Activated CD8-positive, alpha-beta memory T cell treated with anti-CD3 and anti-CD28 coated beads, Interleukin-2, amount 50 U/mL, for 24 hours (primary cell): ENCODE data around the gene BPIFB6.
"Not testable (repeated sequence)": the region's sequence is repeated elsewhere in the genome, so short reads cannot be mapped to it uniquely, and the experiment has no call there.

Experiments
- DNase-seq: peaks from one replicate; pipeline ENCODE4 v3.0.0-alpha.2; 2020; ENCODE audit errors: extremely low read depth

BPIFB6 gene

GRCh38 chr20:33030076-33030475 is 1.4 kb upstream of the BPIFB6 start:
- no peak for DNase-seq

DNA sequence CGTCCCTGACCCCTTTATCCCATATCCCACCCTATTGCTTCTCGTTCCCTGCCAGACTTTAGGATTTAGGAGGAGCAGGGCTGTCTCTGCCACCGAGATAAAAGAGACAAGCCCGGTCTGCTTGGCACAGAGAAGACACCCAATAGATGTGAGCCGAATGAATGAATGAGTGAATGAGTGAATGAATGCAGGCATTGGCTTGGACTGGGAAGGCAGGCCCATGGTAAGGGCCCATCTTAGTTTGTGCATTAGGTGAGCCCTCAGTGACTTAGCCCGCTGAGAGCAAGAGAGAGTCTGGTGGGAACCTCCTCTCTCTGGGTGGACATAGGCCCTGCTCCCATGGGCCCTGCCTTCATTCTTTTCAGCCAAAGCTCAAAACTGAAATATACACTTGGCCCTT is 879 bp upstream of the BPIFB6 start:
- no peak for DNase-seq

DNA sequence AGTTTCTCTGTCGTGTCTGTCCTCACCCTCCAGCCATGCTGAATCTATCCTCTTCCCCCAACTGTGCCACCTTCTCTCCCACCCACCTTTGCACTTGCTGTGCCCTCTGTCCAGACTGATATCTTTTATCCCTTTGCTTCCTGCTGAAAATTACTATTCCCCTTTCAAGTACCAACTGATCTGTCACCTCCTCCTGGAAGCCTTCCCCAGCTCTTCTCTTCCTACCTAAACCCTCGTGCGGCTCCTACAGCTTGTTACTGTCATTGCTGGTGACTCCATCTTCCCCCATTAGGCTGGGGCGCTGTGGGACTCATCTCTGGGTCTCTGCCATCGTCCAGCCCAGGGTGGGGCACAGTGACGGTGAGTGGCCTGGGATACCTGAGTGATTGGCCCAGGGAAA is 1.1 kb downstream of the BPIFB6 start:
- DNase-seq = no peak

DNA sequence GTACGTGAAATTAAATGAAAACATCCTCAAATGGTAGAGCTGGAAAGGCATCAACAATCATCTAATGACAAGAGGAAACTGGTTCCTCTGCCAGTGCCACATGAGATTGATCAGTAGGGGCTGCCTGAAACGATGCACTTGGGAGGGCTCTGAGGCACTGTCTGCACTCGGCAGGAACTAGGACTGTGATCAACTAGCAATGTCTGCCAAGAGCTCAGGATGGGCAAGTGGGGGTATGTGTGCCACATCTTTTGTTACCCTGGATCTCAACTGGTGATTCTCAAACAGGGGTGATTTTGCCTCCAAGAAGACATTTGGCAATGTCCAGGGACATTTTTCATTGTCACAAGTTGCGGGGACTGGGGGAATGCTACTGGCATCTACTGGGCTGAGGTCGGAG is 1.9 kb downstream of the BPIFB6 start:
- no peak for DNase-seq

GRCh38 chr20:33034115-33034514 is 2.7 kb downstream of the BPIFB6 start:
- DNase-seq = no peak

GRCh38 chr20:33034901-33035492 is 3.5 kb downstream of the BPIFB6 start:
- no peak for DNase-seq

GRCh38 chr20:33037456-33037855 is 6.0 kb downstream of the BPIFB6 start:
- no peak for DNase-seq

GRCh38 chr20:33038243-33038642 is 6.8 kb downstream of the BPIFB6 start:
- DNase-seq = no peak

- no peak for DNase-seq
Measured at GRCh38 chr20:33042430-33042829, 11.0 kb downstream of the BPIFB6 start.

DNA sequence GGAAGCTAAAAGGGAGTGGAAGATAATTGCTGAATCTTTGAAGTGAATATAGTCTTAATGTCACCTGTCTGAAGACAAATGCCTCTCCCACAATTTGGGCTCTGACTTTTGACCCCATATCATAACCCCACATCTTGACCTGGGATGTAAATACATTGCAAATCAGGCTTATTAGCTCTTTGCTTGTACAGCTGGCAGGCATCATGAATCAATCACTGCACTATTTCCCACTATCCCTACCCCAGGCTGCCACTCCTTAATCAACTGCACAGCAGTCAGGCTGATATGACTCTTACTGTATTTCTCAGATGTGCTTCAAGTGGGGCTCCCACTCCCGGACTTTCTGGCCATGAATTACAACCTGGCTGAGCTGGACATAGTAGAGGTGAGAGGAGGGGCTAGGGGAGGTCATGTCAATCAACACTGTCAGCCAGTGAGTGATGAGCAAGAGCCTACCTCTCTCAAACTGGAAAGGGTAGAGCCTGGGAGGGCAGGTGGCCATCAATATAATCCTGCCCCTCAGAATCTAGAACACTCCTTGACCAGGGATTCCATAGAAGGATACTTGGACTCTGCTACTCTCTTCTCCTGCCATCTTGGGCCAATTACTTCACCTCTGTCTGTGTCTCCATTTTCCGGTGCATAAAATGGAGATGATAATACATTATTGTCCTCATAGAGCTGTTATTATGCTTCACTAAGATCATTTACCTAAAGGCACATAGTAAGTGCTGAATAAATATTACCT is 11.7 kb downstream of the BPIFB6 start:
- no peak for DNase-seq

DNA sequence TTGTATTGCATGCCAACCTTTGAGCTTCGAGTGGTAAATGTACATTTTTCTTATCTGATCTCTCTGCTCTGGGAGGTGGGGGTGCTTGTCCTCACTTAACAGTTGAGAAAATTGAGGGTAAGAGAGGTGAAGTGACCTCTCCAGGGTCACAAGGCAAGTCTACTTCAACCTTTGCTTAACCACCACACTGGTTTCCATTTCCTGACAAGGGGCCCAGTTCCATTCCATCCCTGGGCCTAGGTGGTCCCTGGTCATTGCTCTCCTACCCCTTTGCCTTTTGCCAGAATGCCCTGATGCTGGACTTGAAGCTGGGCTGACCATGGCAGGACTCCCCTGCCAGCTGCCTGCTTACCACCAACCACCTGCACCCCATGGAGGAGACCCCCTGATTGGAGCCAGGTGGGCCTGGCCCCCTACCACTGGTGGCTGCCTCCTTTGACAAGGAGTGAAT is 12.3 kb downstream of the BPIFB6 start:
- no peak for DNase-seq

DNA sequence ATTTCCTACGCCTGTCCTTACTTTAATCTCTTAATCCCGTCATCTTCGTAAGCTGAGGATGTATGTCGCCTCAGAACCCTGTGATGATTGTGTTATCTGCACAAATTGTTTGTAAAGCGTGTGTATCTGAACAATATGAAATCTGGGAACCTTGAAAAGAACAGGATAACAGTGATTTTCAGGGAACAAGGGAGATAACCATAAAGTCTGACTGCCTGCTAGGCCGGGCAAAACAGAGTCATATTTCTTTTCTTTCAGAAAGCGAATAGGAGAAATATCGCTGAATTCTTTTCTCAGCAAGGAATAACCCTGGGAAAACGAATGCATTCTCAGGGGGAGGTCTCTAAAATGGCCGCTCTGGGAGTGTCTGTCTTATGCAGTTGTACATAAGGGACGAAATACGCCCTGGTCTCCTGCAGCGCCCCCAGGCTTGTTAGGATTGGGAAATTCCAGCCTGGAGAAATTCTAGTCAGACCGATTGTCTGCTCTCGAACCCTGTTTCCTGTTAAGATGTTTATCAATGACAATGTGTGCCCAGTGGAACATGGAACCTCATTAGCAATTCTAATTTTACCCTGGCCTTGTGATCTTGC is 13.8 kb downstream of the BPIFB6 start:
- DNase-seq = not testable (repeated sequence)

- no peak for DNase-seq
Measured at GRCh38 chr20:33046412-33046811, 15.0 kb downstream of the BPIFB6 start.

GRCh38 chr20:33051333-33051732 is 19.9 kb downstream of the BPIFB6 start:
- DNase-seq = no peak

DNA sequence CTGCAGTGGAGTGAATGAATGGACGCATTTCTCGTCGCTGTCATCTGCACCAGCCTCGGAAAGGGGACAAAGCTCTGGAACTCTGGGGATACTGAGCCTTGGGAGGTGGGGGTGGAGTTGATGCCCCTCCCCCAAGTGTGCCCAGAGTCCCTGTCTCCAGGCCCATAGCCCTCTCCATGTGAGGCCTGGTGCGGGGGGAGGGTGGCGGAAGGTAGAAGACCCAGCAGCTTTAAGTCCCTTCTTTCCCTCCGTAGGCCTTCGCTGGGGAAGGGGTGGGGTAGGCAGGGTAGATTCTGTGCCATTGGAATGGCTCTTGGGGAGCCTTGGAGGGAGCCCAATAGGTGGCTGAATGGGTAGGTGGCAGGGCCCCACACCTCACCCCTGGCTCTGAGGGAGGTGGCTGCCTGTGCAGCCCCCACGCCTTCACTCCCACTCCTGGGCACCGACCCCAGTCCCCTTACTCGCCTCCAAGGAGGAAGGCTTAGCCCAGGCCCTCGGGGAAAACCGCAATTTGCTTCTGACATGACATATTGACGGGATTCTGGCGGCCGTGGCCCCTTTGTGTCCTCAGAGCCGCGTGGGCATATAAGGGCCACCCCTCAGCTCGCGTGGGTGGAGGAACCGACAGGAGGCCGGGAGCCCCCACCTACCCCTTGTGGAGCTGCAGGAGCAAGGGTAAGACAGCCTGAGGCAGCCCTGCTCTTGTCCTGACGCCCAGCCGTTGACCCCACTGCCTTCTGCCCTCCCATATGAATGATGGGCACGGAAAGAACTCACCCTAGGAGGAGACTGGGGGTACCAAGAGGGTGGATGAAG is 22.1 kb downstream of the BPIFB6 start, which contains the start of gene BPIFB3:
TSS of gene BPIFB3 (plus strand) at position 613 of the 816 bp plus-strand sequence. CDS start 1,533 bp downstream, outside the sequence.
- no peak for DNase-seq

- no peak for DNase-seq
Measured at GRCh38 chr20:33054381-33054780, 22.9 kb downstream of the BPIFB6 start.

GRCh38 chr20:33054791-33055190 is 23.3 kb downstream of the BPIFB6 start:
- DNase-seq = no peak

- no peak for DNase-seq
Measured at GRCh38 chr20:33059136-33059535, 27.7 kb downstream of the BPIFB6 start.

DNA sequence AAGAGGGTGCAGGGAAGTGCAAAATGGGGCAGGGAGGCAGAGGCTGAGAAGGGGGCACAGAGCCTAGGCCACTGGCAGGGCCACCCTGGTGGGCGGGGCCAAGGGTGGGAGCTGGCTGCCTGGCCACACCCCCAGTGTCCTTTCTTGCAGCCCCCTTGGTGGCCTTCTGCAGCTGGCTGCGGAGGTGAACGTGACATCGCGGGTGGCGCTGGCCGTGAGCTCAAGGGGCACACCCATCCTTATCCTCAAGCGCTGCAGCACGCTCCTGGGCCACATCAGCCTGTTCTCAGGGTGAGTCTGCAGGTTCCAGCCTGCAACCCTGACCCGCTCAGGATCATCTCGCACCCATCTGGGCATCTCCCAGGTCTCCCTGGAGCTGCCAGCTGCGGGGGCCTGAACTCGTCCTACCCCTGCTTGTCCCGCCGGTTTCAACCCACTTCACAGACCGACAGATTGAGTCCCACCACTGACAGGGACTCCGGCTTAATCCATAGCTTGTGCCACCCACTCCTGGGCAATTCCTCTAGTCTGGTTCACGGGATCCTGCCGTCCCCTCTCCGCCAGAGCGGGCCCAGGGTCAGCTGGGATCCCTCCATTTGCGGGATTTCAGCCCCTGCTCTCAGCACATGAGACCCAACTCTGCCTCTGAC is 28.4 kb downstream of the BPIFB6 start:
- no peak for DNase-seq

GRCh38 chr20:33061658-33062028 is 30.2 kb downstream of the BPIFB6 start:
- DNase-seq = no peak

GRCh38 chr20:33062105-33062824 is 30.8 kb downstream of the BPIFB6 start:
- no peak for DNase-seq
